Aortic smooth muscle cell (primary cell): ENCODE data around the gene PSTPIP1. TPM values are rescaled to one million over a fixed set of nuclear protein-coding genes. Genes with fewer than 3 reads are reported as not detected.

Source experiments
- total RNA-seq: library from RNA; depleted of rRNA; stranded (reverse); fragments of >200 nt; gene quantifications from 2 replicates; pipeline ENCODE4 v1.2.3, GENCODE V29; 2014

PSTPIP1 gene
- 1.1 and 1.8 TPM in 2 replicates for total RNA-seq

GRCh38 chr15:76994971-76995945, at the start of gene PSTPIP1:
PSTPIP1 (plus strand) TSS chr15:76995126; CDS start chr15:76995574, 448 bp downstream.

DNA sequence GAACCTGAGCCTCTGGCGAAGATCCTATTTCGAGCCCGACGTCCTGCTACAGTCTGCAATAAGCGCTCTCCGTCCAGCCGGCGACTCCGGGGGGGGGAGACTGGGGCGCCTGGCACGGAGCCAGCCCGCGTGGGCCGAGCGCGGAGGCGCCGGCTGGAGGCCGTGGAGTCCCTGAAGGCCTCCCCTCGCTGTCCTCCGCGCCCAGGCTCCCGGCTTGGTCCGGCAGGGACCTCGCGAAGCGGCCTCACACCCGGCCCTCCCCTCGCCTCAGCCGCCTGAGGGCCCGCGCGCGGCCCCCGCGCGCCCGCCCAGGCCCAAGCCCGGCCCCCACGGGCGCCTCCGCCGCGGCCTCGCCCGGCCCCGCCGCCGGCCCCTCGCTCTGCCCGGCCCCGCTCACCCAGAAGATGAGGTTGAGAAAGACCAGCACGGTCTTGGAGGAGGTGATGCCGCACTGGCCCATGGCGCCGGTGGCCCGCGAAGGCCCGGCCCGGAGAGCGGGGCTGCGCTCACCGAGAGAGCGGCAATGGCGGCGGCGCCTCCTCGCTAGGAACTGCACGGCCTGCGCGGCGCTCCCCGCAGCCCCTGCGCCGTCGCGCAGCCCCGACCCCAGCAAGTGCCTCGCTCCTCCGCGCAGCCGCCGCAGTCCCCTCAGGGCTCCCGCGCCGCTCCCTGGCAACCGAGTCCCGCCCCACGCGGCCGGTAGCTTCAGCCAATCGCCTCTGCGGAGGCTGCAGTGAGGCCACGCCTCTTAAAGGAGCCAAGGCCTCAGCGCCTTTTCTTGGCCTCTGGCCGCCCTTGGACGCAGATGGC, 75.8 kb downstream of the PSTPIP1 start, which contains the start of gene TSPAN3:
Gene TSPAN3, minus strand, starts transcription at position 615 of the 810 bp plus-strand sequence. Its CDS starts 155 bp downstream, at position 460.

Other genes with a start within 250 kb of the PSTPIP1 start
- gene SCAPER, start 89.8 kb upstream of the PSTPIP1 start, total RNA-seq: 5.4 and 6.2 TPM in 2 replicates
- gene RCN2, start 63.4 kb upstream of the PSTPIP1 start, total RNA-seq: 53.4 and 75.1 TPM in 2 replicates
- gene TSPAN3, start 76.0 kb downstream of the PSTPIP1 start, total RNA-seq: 232 and 262 TPM in 2 replicates